ENCODE measurements around the gene KIF5C.
"Not testable (repeated sequence)": the region's sequence is repeated elsewhere in the genome, so short reads cannot be mapped to it uniquely, and the experiment has no call there.

The KIF5C gene

GRCh38 chr2:148963461-148963860 is 88.4 kb downstream of the KIF5C start:
- no peak for DNase-seq (ENCODE audit: low read depth in 2 of 2)

DNA sequence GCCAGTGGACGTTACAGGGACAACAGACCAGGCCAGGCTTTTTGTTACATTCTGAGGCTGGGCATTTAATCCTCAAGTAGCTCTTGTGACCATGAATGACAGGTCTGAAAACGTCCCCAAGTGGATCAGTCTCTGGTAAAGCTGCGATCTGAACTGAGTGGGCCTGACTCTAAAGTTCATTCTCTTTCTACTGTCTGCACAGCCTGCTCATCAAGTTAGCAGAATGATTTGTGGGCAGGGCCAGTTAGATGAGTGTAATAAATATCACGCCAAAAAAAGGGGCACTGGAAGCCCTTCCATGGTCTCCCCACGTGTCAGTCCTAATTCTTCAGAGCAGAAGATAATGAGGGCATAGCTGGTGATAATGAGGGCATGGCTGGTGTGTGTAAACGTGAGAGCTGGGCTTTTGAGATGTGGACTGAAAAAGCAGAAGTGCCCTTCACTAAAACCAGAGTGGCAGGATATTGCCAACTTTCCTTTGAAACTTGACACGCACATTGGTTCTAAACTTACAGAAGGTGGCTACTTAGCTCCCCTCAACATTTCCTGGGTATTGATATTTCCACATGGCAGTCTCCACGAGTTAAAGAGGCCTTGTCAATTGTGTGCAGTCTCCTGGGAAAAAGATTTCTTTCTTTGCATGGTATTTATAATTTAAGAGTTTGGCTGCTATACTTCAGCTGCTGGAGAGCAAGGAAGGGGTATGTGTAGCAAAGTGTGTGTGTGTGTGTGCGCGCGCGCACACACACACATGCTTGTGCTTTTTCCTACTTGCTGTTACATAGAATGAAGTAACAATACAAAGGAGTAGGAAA is 90.8 kb downstream of the KIF5C start:
- no peak for DNase-seq (ENCODE audit: low read depth in 2 of 2)

GRCh38 chr2:148966438-148966758 is 91.4 kb downstream of the KIF5C start:
- no peak for DNase-seq (ENCODE audit: low read depth in 2 of 2)

- DNase-seq (ENCODE audit: low read depth in 2 of 2): no peak
These were observed 92.0 kb downstream of the KIF5C start for GRCh38 chr2:148967056-148967455.

DNA sequence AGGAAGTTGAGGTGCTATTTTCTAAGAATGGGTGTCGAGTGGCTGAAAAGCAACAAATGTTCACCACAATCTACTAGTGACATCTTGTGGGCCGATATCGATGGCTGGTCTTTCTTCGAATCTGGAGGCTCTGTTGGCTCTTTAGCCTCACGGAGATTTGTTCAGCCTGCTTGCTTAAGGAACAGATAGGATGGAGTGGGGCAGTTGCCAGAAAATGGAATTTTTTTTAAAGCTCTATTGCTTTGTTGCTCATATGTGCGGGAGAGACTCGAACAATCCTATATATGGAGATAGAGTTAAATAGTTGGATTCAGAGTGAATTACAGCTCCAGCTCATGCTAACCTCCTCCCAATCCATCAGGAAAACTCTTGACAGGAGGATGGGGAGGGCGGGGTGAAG is 92.6 kb downstream of the KIF5C start:
- no peak for DNase-seq (ENCODE audit: low read depth in 2 of 2)

DNA sequence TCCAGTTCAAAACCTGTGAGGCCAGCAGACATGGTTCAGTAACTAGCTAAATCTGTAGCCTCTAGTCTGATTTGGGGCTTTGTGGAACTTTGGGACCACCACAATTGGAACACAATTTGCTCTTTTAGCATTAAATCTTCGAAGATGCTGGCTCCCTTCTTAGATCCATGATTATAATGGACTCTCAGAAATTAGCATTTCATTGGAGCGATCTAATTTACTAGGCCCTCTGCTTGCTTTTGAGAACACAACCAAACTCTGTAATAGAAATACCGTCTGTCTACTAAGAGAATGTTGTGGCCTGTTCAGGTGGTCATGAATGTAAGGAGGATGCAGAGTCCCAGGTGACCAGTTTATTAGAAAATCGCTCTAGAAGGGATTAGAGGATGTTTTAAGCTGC is 93.3 kb downstream of the KIF5C start:
- DNase-seq (ENCODE audit: low read depth in 2 of 2): no peak

DNA sequence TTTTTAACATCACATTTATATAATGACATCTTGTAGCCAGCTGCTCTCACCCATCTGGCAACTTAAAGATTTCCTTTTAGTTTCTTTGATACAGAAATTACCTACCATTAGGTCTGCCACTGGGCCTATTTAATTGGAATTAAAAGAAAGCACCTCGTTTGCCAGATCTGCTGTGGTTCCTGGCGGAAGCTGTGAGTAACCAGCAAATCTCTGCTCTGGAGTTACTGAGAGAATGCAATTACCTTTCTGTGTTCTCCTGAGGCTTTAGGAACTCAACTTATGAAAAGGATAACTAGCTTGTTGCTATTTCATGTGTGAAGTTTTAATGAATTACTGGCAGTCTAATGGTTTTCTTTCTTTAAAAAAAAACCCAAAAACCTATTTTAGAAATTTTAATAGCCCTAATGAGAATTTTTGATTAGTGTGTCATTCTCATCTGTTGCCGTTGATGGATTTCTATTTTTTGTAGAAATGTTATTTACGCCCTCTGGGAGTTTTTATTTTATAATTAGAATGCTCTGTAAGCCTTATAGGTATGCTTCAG is 93.8 kb downstream of the KIF5C start:
- DNase-seq (ENCODE audit: low read depth in 2 of 2): no peak

GRCh38 chr2:148969659-148970061 is 94.6 kb downstream of the KIF5C start:
- no peak for DNase-seq (ENCODE audit: low read depth in 2 of 2)

DNA sequence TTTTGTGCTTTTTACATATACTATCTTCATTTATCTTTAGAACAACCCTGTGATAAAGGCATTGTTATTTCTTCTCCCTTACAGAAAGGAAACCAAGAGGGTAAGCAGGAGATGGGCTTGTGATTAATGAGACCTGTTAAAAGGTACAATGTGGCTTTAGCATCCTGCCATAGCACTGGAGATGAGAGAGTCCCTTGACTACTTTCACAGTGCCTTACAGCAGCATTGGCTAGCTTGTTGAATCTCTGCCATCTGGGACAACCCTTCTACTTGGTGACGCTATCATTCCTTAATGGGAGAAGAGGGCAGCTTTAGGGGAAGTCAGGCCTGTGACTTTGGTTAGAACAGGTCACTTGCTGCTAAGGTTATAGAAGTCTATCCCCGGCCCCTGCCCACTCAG is 95.4 kb downstream of the KIF5C start:
- no peak for DNase-seq (ENCODE audit: low read depth in 2 of 2)

GRCh38 chr2:148971547-148971946 is 96.5 kb downstream of the KIF5C start:
- DNase-seq (ENCODE audit: low read depth in 2 of 2): no peak

- no peak for DNase-seq (ENCODE audit: low read depth in 2 of 2)
These were observed 99.1 kb downstream of the KIF5C start for GRCh38 chr2:148974095-148974494.

GRCh38 chr2:148978026-148978685 is 103.1 kb downstream of the KIF5C start:
- no peak for DNase-seq (ENCODE audit: low read depth in 2 of 2)

DNA sequence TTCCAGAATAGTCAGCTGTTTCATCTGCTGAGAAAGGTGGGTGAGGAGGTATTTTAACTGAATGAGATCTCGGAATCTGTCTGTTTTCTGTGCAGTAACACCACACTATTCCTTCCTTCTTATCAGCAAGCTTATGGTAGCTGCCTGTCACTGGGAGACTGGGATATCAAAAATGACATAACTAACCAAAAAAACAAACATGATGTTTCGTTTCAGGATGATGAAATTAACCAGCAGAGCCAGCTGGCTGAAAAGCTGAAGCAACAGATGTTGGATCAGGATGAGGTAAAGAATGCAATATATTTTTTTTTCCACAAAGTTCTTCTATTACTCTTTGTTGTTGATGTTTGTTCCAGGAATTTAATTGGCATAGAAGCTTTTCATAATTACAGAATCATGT is 103.7 kb downstream of the KIF5C start:
- no peak for DNase-seq (ENCODE audit: low read depth in 2 of 2)

DNA sequence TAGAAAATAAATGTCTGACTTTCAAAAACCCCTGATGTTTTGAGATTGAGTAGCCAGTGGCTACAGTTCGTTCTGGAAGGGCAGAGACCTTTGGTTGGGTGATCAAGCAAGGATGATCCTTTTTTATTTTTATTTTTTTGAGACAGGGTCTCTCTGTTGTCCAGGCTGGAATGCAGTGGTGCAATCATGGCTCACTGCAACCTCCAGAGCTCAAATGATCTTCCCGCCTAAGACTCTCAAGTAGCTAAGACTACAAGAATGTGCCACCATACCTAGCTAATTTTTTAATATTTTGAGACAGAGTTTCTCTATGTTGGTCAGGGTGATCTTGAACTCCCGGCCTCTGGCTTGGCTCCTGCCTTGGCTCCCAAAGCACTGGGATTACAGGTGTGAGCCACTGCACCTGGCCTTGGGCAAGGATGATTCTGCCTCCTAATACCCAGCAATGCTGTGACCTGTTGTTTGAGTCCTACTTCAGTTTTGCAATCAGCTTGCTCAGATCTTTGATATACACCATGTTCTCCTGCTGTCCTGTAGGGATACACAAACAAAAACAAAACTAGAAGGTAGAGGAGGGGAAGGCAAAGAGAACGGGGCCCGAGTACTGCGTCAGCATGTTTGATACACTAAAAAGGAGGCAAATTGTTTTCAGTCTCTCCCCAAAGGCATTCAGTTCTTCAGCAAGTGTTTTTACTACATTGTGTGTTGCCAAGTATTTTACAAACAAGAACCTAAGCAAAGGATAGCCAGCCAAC is 104.3 kb downstream of the KIF5C start:
- no peak for DNase-seq (ENCODE audit: low read depth in 2 of 2)

DNA sequence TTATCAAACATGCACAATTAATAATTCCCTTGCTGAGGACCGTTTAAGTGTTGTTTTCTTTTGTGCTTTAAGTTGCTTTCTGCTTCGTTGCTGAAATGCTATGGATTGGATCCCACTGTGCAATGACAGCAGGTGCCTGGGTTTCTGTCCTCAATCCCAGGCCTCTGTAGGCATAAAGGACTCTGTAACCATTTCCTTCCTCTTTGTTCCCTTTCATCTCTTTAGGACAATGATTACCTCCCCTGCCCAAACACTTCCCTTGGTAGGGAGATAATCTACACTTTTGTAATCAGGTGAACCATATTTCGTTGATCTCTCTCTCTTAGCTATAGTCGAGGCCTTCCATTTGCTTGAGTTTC is 104.9 kb downstream of the KIF5C start:
- DNase-seq (ENCODE audit: low read depth in 2 of 2): no peak

GRCh38 chr2:148980496-148980895 is 105.5 kb downstream of the KIF5C start:
- DNase-seq (ENCODE audit: low read depth in 2 of 2): not testable (repeated sequence)

DNA sequence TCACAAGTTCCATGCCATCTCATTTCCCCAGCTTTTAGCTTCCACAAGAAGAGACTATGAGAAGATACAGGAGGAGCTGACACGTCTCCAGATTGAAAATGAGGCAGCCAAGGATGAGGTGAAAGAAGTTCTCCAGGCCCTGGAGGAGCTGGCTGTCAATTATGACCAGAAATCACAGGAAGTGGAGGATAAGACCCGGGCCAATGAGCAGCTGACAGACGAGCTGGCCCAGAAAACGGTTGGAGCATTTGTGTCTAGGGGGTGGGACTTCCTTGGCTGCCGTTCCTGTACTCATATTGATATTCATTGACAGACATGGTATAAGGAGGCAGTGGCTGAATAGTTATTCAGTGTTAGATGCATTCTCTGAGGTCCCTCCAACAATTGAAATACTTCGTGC is 106.3 kb downstream of the KIF5C start:
- no peak for DNase-seq (ENCODE audit: low read depth in 2 of 2)

- DNase-seq (ENCODE audit: low read depth in 2 of 2): no peak
These were observed 106.8 kb downstream of the KIF5C start for GRCh38 chr2:148981781-148982180.

- DNase-seq (ENCODE audit: low read depth in 2 of 2): no peak
These were observed 107.3 kb downstream of the KIF5C start for GRCh38 chr2:148982282-148982681.

DNA sequence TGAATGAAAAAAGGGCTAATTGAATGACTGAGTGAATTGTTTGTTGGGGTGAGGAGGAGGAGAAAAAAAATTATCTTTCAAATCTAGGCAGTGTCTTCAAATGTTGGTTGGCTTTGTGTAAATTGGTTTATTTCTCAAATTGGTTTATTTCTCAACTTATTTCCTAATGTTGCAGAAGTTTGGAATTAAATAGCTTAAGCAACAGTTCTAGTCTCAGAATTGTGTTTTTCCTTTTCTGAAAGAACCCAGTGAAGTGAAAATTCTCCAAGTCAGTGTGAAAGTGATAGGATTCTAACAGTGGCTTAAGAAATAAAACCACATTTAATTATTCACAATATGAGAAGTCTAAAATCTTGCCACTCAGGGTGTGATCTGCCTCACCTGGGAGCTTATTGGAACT is 108.9 kb downstream of the KIF5C start:
- no peak for DNase-seq (ENCODE audit: low read depth in 2 of 2)

DNA sequence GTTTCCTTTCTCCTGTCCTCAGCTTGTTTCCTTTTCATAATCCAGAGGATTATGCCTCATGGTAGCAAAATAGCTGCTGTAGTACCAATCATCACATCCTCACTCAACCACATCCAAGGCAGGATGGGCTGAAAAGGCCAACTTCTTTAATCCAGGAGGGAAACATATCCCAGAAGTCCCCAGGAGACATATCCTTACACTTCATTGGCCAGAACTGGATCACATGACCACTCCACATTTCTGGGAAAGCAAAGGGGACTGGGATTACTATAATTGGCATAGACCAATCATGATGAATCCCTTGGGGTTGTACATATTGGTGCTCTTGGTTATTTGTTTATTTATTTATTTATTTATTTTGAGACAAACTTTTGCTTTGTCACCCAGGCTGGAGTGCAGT is 109.4 kb downstream of the KIF5C start:
- no peak for DNase-seq (ENCODE audit: low read depth in 2 of 2)

DNA sequence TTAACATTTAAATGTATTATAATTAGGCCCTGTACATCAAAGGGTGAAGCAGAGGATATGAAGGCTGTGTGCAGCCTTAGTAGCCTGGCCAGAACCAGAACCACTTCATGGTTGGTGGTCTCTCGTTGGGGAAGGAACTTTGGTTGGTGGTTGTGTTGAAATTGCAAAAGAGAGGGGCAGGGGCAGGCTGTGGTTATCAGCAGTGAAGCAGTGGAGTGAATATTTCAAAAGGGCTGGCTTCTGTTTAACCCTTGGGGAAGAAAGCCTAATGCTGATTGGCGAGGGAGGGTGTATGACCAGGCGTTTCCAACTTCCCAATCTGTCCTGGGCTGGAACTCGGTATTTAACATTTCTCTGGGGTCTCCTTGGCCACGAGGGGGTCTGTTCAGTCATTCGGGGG is 112.3 kb downstream of the KIF5C start:
- no peak for DNase-seq (ENCODE audit: low read depth in 2 of 2)

DNA sequence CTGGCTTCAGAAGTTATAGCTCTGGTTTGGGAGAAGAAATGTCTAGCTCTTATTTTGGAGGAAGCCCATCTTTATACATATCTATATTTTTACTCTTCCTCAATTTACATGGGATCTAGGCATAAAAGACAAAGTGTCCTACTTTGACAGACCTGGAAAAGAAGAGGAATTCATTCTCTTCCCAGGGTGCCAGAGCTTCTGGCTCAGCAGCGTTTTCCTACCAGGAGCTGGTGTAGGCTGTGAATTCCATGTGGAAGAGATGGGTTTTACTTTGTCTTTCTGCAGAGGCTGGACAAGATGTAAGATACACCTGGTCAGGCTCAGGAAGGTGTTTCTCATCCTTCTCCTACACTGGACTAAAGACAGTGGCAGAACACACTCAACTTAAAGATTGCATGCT is 113.3 kb downstream of the KIF5C start:
- DNase-seq (ENCODE audit: low read depth in 2 of 2): no peak
